Uterus (tissue), 4 donors: ENCODE results near the gene CRYBB2. TPM values are rescaled to one million over a fixed set of nuclear protein-coding genes. Genes with fewer than 3 reads are reported as not detected.
A peak's percentile ranks its signal among the peaks of the same experiment; 100 is the strongest.
"Not testable (repeated sequence)": the region's sequence is repeated elsewhere in the genome, so short reads cannot be mapped to it uniquely, and the experiment has no call there.

Experiments
- DNase-seq, 2 donors: peaks; one replicate each; pipeline ENCODE4 v3.0.0-alpha.2; 2019 to 2020
- H3K27ac ChIP-seq, 2 donors: fragments of 200-600 bp; sonication (generic); 1 replicate in 1 of 2; 2 replicates in 1 of 2; pipeline ENCODE4 v1.5.1; 2016 to 2018
- H3K27me3 ChIP-seq, 2 donors: fragments of 200-600 bp; sonication (generic); one replicate each; pipeline ENCODE4 v1.5.1; 2018 to 2019; ENCODE audit warnings: control low read depth in 1 of 2
- H3K36me3 ChIP-seq, 2 donors: fragments of 200-600 bp; sonication (generic); one replicate each; pipeline ENCODE4 v1.5.1; 2019; ENCODE audit warnings: control low read depth in 1 of 2
- H3K4me1 ChIP-seq, 2 donors: fragments of 200-600 bp; sonication (generic); one replicate each; pipeline ENCODE4 v1.5.1; 2018 to 2019; ENCODE audit warnings: control low read depth in 1 of 2
- H3K4me3 ChIP-seq, 2 donors: fragments of 200-600 bp; sonication (generic); 1 replicate in 1 of 2; 2 replicates in 1 of 2; pipeline ENCODE4 v1.5.1; 2018 to 2019; ENCODE audit warnings: mild to moderate bottlenecking in 1 of 2
- H3K9me3 ChIP-seq, 2 donors: fragments of 200-600 bp; sonication (generic); one replicate each; pipeline ENCODE4 v1.5.1; 2019; ENCODE audit warnings: control low read depth in 1 of 2
- POLR2A ChIP-seq, 2 donors: fragments of 450-650 bp; IDR thresholded peaks; one replicate each; pipeline ENCODE4 v1.6.1; 2016; ENCODE audit warnings: antibody characterized with exemption in 2 of 2, mild to moderate bottlenecking in 1 of 2, moderate library complexity in 1 of 2
- intact Hi-C: fragments of 100-400 bp; cut with DNase I; formaldehyde crosslinking; loops from one replicate; pipeline ENCODE4 v1.15.1; 2023; ENCODE audit warnings: low total_unique reads
- total RNA-seq, 4 donors: library from RNA; depleted of rRNA in 3 of 4; stranded (reverse); fragments of >200 nt in 3 of 4; gene quantifications; one replicate each; pipeline versions ENCODE4 v1.1.0 to v1.2.4, GENCODE V29; 2014 to 2023
- TF ChIP-seq, protein P1 (sequence below), 4 experiments: fragments of 200-600 bp in 2 of 4; fragments of 450-650 bp in 2 of 4; sonication (generic) in 2 of 4; IDR thresholded peaks; one replicate each; pipeline ENCODE4 v1.5.1; 2016 to 2019; ENCODE audit warnings: antibody characterized with exemption in 4 of 4, mild to moderate bottlenecking in 2 of 4, moderate library complexity in 1 of 4
- donor health status: DM: yes; HTN: yes; CAD: no.

Gene CRYBB2
- total RNA-seq, 4 donors from 2014 or later: not detected

- DNase-seq: peak in 1 of 2 donors; percentile 27
- Histone ChIP-seq H3K4me1 (no peaks in the 10 kb centered on the region), H3K36me3 (no peaks in the 10 kb centered on the region), H3K9me3 (no peaks in the 10 kb centered on the region), H3K27me3 (no peaks in the 10 kb centered on the region), H3K27ac (no peak overlapping the region), H3K4me3 (no peak overlapping the region)
- no peak for TF ChIP-seq POLR2A (IDR thresholded peaks at IDR 0.05)
- TF ChIP-seq, protein P1, sequence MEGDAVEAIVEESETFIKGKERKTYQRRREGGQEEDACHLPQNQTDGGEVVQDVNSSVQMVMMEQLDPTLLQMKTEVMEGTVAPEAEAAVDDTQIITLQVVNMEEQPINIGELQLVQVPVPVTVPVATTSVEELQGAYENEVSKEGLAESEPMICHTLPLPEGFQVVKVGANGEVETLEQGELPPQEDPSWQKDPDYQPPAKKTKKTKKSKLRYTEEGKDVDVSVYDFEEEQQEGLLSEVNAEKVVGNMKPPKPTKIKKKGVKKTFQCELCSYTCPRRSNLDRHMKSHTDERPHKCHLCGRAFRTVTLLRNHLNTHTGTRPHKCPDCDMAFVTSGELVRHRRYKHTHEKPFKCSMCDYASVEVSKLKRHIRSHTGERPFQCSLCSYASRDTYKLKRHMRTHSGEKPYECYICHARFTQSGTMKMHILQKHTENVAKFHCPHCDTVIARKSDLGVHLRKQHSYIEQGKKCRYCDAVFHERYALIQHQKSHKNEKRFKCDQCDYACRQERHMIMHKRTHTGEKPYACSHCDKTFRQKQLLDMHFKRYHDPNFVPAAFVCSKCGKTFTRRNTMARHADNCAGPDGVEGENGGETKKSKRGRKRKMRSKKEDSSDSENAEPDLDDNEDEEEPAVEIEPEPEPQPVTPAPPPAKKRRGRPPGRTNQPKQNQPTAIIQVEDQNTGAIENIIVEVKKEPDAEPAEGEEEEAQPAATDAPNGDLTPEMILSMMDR (IDR thresholded peaks at IDR 0.05): peak in 2 of 4 experiments; percentile 49 to 56
- intact Hi-C loops: no loop called here
These were observed 16.3 kb downstream of the CRYBB2 start for GRCh38 chr22:25235547-25236290.

GRCh38 chr22:25236417-25236816 is 17.0 kb downstream of the CRYBB2 start:
- Histone ChIP-seq H3K4me3 (no peak overlapping the region), H3K9me3 (no peaks in the 10 kb centered on the region), H3K27ac (no peak overlapping the region), H3K27me3 (no peaks in the 10 kb centered on the region), H3K4me1 (no peaks in the 10 kb centered on the region), H3K36me3 (no peaks in the 10 kb centered on the region)
- TF ChIP-seq, protein P1 (IDR thresholded peaks at IDR 0.05): no peak
- no peak for TF ChIP-seq POLR2A (IDR thresholded peaks at IDR 0.05)
- no peak for DNase-seq
- intact Hi-C loops: no loop called here

DNA sequence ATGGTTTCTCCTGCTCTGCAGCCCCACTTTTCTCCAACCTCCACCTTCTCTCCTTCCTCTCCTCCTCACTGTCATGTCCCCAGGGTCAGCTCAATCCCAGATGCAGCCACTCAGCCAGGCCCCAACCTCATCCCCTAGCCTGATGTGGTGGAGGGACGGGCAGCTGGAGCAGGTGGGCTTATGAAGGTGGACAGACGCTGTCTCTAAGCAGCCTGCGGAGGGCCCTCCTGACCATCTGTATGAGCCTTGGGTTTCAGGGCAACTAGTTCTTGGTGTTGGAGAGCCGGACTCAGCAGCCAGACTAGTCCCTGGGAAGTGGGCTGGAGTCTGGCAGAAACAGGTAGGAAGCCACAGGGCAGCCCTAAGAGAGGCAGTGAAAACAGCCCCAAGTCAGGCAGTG is 18.1 kb downstream of the CRYBB2 start:
- H3K4me1 ChIP-seq: no peaks in the 10 kb centered on the region
- H3K9me3 ChIP-seq: no peaks in the 10 kb centered on the region
- H3K36me3 ChIP-seq: no peaks in the 10 kb centered on the region
- H3K27me3 ChIP-seq: no peaks in the 10 kb centered on the region
- TF ChIP-seq POLR2A (IDR thresholded peaks at IDR 0.05): no peak
- TF ChIP-seq, protein P1 (IDR thresholded peaks at IDR 0.05): no peak
- intact Hi-C loops: no loop called here
- no peak overlapping the region for H3K4me3 ChIP-seq
- DNase-seq: no peak
- no peak overlapping the region for H3K27ac ChIP-seq

DNA sequence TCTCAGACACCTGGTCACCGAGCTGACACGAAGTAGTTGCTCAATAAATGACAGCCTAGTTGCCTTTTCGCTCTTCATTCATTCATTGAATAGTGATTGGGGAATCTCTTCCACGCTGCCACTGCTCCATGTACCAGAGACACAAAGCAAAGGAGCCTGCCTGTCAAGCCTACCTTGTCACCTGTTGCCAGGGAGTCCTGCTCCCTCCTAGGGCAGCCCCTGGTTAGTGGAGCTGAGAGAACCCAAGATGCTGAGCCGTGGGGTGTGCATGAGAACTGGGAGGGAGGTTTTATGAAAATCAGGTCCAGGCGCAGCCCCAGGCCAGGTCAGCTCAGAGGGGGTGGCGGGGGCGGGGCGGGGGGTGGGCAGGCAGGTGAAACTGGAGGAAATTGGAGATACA is 18.6 kb downstream of the CRYBB2 start:
- H3K27me3 ChIP-seq, H3K4me3 ChIP-seq, H3K4me1 ChIP-seq, H3K9me3 ChIP-seq, intact Hi-C loops, H3K36me3 ChIP-seq, H3K27ac ChIP-seq, DNase-seq: not testable (repeated sequence)

DNA sequence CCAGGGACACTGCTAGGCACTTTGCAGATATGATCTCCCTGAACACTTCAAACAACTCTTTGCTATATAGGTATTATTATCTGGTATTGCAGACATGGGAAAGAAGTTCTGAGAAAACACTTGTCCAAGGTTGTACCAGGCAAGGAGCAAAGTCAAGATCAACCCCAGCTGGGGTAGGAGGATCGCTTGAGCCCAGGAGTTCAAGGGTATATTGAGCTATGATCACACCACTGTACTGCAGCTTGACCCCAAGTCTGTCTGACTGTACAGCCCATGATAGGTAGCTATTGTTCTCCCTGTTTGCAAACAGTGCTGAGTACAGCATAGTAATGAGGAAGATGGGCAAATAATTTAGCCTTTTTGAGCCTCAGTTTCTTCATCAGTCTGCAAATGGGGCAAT is 35.7 kb downstream of the CRYBB2 start:
- DNase-seq, H3K4me3 ChIP-seq, H3K27ac ChIP-seq, H3K9me3 ChIP-seq, intact Hi-C loops, H3K36me3 ChIP-seq, H3K4me1 ChIP-seq, H3K27me3 ChIP-seq: not testable (repeated sequence)

GRCh38 chr22:25267567-25267966 is 48.1 kb downstream of the CRYBB2 start:
- H3K27ac ChIP-seq, intact Hi-C loops, H3K36me3 ChIP-seq, H3K4me3 ChIP-seq, H3K27me3 ChIP-seq, DNase-seq, H3K4me1 ChIP-seq, H3K9me3 ChIP-seq: not testable (repeated sequence)

GRCh38 chr22:25268902-25269301 is 49.5 kb downstream of the CRYBB2 start:
- H3K36me3 ChIP-seq, DNase-seq, H3K4me1 ChIP-seq, H3K4me3 ChIP-seq, H3K9me3 ChIP-seq, H3K27me3 ChIP-seq, H3K27ac ChIP-seq, intact Hi-C loops: not testable (repeated sequence)

DNA sequence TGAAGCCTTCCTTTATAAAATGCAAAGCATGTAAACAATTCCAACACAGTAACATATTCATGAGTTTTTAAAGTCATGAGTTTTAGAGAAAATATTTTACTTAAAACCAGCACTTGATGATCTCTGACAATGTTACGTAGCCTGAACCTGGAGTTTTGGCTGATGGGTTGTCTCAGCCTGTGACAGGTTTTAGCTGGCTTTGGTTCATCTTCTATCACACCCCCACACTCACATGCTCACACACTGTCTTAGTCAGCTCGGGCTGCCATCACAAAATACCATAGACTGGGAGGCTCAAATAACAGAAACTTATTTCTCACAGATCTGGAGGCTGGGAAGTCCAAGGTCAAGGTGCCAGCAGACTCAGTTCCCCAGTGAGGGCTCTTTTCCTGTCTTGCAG is 50.6 kb downstream of the CRYBB2 start:
- H3K4me1 ChIP-seq, H3K4me3 ChIP-seq, H3K27ac ChIP-seq, H3K9me3 ChIP-seq, H3K36me3 ChIP-seq, H3K27me3 ChIP-seq, DNase-seq, intact Hi-C loops: not testable (repeated sequence)

- H3K27ac ChIP-seq, H3K27me3 ChIP-seq, H3K4me1 ChIP-seq, H3K4me3 ChIP-seq, intact Hi-C loops, H3K36me3 ChIP-seq, DNase-seq, H3K9me3 ChIP-seq: not testable (repeated sequence)
These were observed 53.8 kb downstream of the CRYBB2 start for GRCh38 chr22:25273231-25273630.

GRCh38 chr22:25273928-25274327 is 54.5 kb downstream of the CRYBB2 start:
- H3K4me3 ChIP-seq, DNase-seq, H3K36me3 ChIP-seq, H3K27ac ChIP-seq, intact Hi-C loops, H3K9me3 ChIP-seq, H3K4me1 ChIP-seq, H3K27me3 ChIP-seq: not testable (repeated sequence)
